ENCODE data around the gene MEN1.

MEN1 gene

GRCh38 chr11:64800303-64801157, 9.8 kb downstream of the MEN1 start:
- no peak for DNase-seq

GRCh38 chr11:64799623-64800302, 10.6 kb downstream of the MEN1 start:
- DNase-seq = no peak

- no peak for DNase-seq
Measured at GRCh38 chr11:64799256-64799622, 11.1 kb downstream of the MEN1 start.

GRCh38 chr11:64796757-64797541, 13.4 kb downstream of the MEN1 start:
- no peak for DNase-seq

- no peak for DNase-seq
Measured at GRCh38 chr11:64796047-64796756, 14.1 kb downstream of the MEN1 start.

- DNase-seq = no peak
Measured at GRCh38 chr11:64794526-64794925, 15.8 kb downstream of the MEN1 start.

- DNase-seq = no peak
Measured at GRCh38 chr11:64793271-64794160, 16.8 kb downstream of the MEN1 start.

GRCh38 chr11:64792482-64792881, 17.9 kb downstream of the MEN1 start:
- no peak for DNase-seq

GRCh38 chr11:64791781-64792291, 18.5 kb downstream of the MEN1 start:
- DNase-seq = no peak

- DNase-seq = no peak
Measured at GRCh38 chr11:64790205-64791095, 19.9 kb downstream of the MEN1 start.

- no peak for DNase-seq
Measured at GRCh38 chr11:64789331-64790204, 20.8 kb downstream of the MEN1 start.

GRCh38 chr11:64788321-64789215, 21.8 kb downstream of the MEN1 start:
- no peak for DNase-seq

GRCh38 chr11:64787526-64788320, 22.6 kb downstream of the MEN1 start:
- DNase-seq = no peak

GRCh38 chr11:64786308-64786707, 24.0 kb downstream of the MEN1 start:
- no peak for DNase-seq

GRCh38 chr11:64784813-64785581, 25.4 kb downstream of the MEN1 start:
- DNase-seq = no peak

GRCh38 chr11:64778473-64779298, 31.7 kb downstream of the MEN1 start, which contains the start of gene SF1:
SF1 (minus strand) TSS chr11:64778542; CDS start chr11:64778392, 150 bp downstream.
- DNase-seq = peak; percentile 98
